A673 (cell line): ENCODE results near the gene HMGCR. TPM values are rescaled to one million over a fixed set of nuclear protein-coding genes. Genes with fewer than 3 reads are reported as not detected.

ENCODE experiments used
- BruUV-seq: library from RNA; stranded (reverse); fragments of 400-500 nt; replicated peaks from 2 replicates; lab custom pipeline; 2021; lab: Mats Ljungman, UMichigan
- CTCF ChIA-PET: fragments of 300-600 bp; sonication (Branson Sonifier 250); formaldehyde crosslinking; loops from one replicate; lab custom pipeline; 2022; ENCODE audit warnings: antibody characterized with exemption; lab: Charles Lee
- POLR2A ChIA-PET: fragments of 300-600 bp; sonication (Branson Sonifier 250); formaldehyde crosslinking; loops from one replicate; lab custom pipeline; 2022; ENCODE audit warnings: antibody characterized with exemption; ENCODE audit not compliant: low non-redundant PET; lab: Charles Lee
- DNase-seq: peaks from one replicate; pipeline ENCODE4 v3.0.0-alpha.2; 2015; ENCODE audit warnings: low spot score
- H3K27ac ChIP-seq: fragments of 200-600 bp; sonication (generic); 2 replicates; pipeline ENCODE4 v1.5.1; 2016; ENCODE audit warnings: mixed run types, low read depth, mild to moderate bottlenecking, mixed read lengths, antibody characterized with exemption, low read length; ENCODE audit not compliant: poor library complexity, severe bottlenecking
- H3K27me3 ChIP-seq: fragments of 200-600 bp; sonication (generic); replicated peaks from 2 replicates; pipeline ENCODE4 v1.6.1; 2017; ENCODE audit warnings: mixed run types, low read depth, mild to moderate bottlenecking, mixed read lengths, antibody characterized with exemption, low read length; ENCODE audit not compliant: insufficient read depth, poor library complexity
- H3K36me3 ChIP-seq: fragments of 200-600 bp; sonication (generic); 2 replicates; pipeline ENCODE4 v1.6.1; 2016; ENCODE audit warnings: mixed run types, mild to moderate bottlenecking, mixed read lengths, antibody characterized with exemption, low read length; ENCODE audit not compliant: insufficient read depth, poor library complexity, severe bottlenecking
- H3K4me1 ChIP-seq: fragments of 200-600 bp; sonication (generic); 2 replicates; pipeline ENCODE4 v1.6.1; 2017; ENCODE audit warnings: mixed run types, mild to moderate bottlenecking, mixed read lengths, antibody characterized with exemption, low read length; ENCODE audit not compliant: insufficient read depth, poor library complexity, severe bottlenecking
- H3K4me3 ChIP-seq: fragments of 200-600 bp; sonication (generic); 2 replicates; pipeline ENCODE4 v1.5.1; 2016; ENCODE audit warnings: low read depth, mixed run types, mild to moderate bottlenecking, mixed read lengths, low read length; ENCODE audit not compliant: poor library complexity, severe bottlenecking
- H3K9me3 ChIP-seq: fragments of 200-600 bp; sonication (generic); 2 replicates; pipeline ENCODE4 v1.6.1; 2016; ENCODE audit warnings: mixed run types, low read depth, mild to moderate bottlenecking, mixed read lengths, antibody characterized with exemption, low read length; ENCODE audit not compliant: poor library complexity, severe bottlenecking
- CTCF ChIP-seq: fragments of 300-800, 200-600 bp; sonication (generic); conservative IDR thresholded peaks from 2 replicates; pipeline ENCODE4 v1.5.1; 2017; ENCODE audit warnings: low read depth, mild to moderate bottlenecking, antibody characterized with exemption, low read length, moderate library complexity, mixed read lengths
- EZH2 ChIP-seq: fragments of 200-600 bp; sonication (generic); IDR thresholded peaks from 2 replicates; pipeline ENCODE4 v1.6.1; 2017; ENCODE audit warnings: borderline replicate concordance, low read depth, mild to moderate bottlenecking, mixed read lengths, antibody characterized with exemption, low read length; ENCODE audit not compliant: poor library complexity, severe bottlenecking
- intact Hi-C: fragments of 100-400 bp; cut with micrococcal nuclease; formaldehyde crosslinking; loops from one replicate; pipeline ENCODE4 v1.10.0; 2022; ENCODE audit not compliant: unreplicated experiment
- total RNA-seq: library from RNA; stranded (reverse); gene quantifications from 2 replicates; pipeline ENCODE4 v1.2.3, GENCODE V29; 2021

The HMGCR gene
- total RNA-seq, 1 experiment from 2014 or later = 168 TPM

- peaks cover 14% of the 10 kb centered on the region for H3K4me1 ChIP-seq
- H3K36me3 ChIP-seq = peaks cover 3% of the 10 kb centered on the region
- ChIA-PET POLR2A (no interaction called here), CTCF (no interaction called here)
- no peak for DNase-seq
- no peak overlapping the region for H3K27ac ChIP-seq
- H3K27me3 ChIP-seq = no peaks in the 10 kb centered on the region
- no peaks in the 10 kb centered on the region for H3K9me3 ChIP-seq
- BruUV-seq = no TSS peak
- no peak overlapping the region for H3K4me3 ChIP-seq
- no peak for TF ChIP-seq EZH2
- no peak for TF ChIP-seq CTCF
- intact Hi-C loops = loop anchor here (5.0 kb wide), 1 partner anchor 283 kb away; the partner anchor contains the start of gene GCNT4
Measured at GRCh38 chr5:75335486-75335885, 1.5 kb upstream of the HMGCR start.

GRCh38 chr5:75335952-75336614 is 937 bp upstream of the HMGCR start:
- no peak; the same call in 1 of the 2 replicates for TF ChIP-seq CTCF
- TF ChIP-seq EZH2 = no peak
- DNase-seq = peak; percentile 88
- H3K4me1 ChIP-seq = peaks cover 20% of the 10 kb centered on the region
- H3K27ac ChIP-seq = peak overlapping the region; percentile 88
- H3K27me3 ChIP-seq = no peaks in the 10 kb centered on the region
- POLR2A ChIA-PET = no interaction called here
- H3K9me3 ChIP-seq = no peaks in the 10 kb centered on the region
- BruUV-seq = TSS peak; percentile 98
- CTCF ChIA-PET = interaction anchor here (0.6 kb wide), 2 partner anchors 40 to 101 kb away, joined by 3 to 11 read pairs; no protein-coding TSS in a partner anchor
- H3K4me3 ChIP-seq = peak overlapping the region; percentile 99
- intact Hi-C loops = loop anchor here (5.0 kb wide), 1 partner anchor 284 kb away; the partner anchor contains the start of gene GCNT4
- peaks cover 7% of the 10 kb centered on the region for H3K36me3 ChIP-seq

GRCh38 chr5:75337366-75338021 is 474 bp downstream of the HMGCR start:
- BruUV-seq = no TSS peak
- intact Hi-C loops = loop anchor here (5.0 kb wide), 1 partner anchor 285 kb away; the partner anchor contains the start of gene GCNT4
- H3K27me3 ChIP-seq = no peaks in the 10 kb centered on the region
- peak overlapping the region; percentile 99 for H3K4me3 ChIP-seq
- POLR2A ChIA-PET = interaction anchor here (0.6 to 0.7 kb wide), 4 partner anchors 196 to 518 kb away, joined by 3 to 16 read pairs (median 6); no protein-coding TSS in a partner anchor
- DNase-seq = peak; percentile 14
- TF ChIP-seq EZH2 (no peak), CTCF (no peak)
- no peaks in the 10 kb centered on the region for H3K9me3 ChIP-seq
- H3K27ac ChIP-seq = peak overlapping the region; percentile 88
- CTCF ChIA-PET = interaction anchor here (0.7 to 0.9 kb wide), 2 partner anchors 14 to 18 kb away, joined by 4 to 6 read pairs; no protein-coding TSS in a partner anchor
- peaks cover 26% of the 10 kb centered on the region for H3K4me1 ChIP-seq
- peaks cover 15% of the 10 kb centered on the region for H3K36me3 ChIP-seq
